Activated T-helper 1 cell treated with Interleukin-2 at 50 U/mL for 16 hours (primary cell): ENCODE results near the gene LAMA3.
A peak's percentile ranks its signal among the peaks of the same experiment; 100 is the strongest.

ENCODE experiments used
- DNase-seq: peaks from one replicate; pipeline ENCODE4 v3.0.0-alpha.2; 2020; ENCODE audit warnings: low read depth

The LAMA3 gene

GRCh38 chr18:23971666-23972230, 282.5 kb downstream of the LAMA3 start:
- no peak for DNase-seq

GRCh38 chr18:23972453-23972852, 283.2 kb downstream of the LAMA3 start:
- DNase-seq = peak; percentile 11

- no peak for DNase-seq
Observed at GRCh38 chr18:23977103-23977502, 287.9 kb downstream of the LAMA3 start.

- no peak for DNase-seq
Observed at GRCh38 chr18:23977719-23978483, 288.6 kb downstream of the LAMA3 start.

GRCh38 chr18:23981369-23981980, 292.2 kb downstream of the LAMA3 start:
- DNase-seq = no peak

GRCh38 chr18:23982155-23983079, 293.2 kb downstream of the LAMA3 start:
- no peak for DNase-seq

- no peak for DNase-seq
Observed at GRCh38 chr18:23983112-23983511, 293.9 kb downstream of the LAMA3 start.

GRCh38 chr18:23986600-23987359, 297.5 kb downstream of the LAMA3 start:
- DNase-seq = no peak

GRCh38 chr18:23990474-23991410, 301.5 kb downstream of the LAMA3 start:
- DNase-seq = no peak

GRCh38 chr18:23992089-23992940, 303.1 kb downstream of the LAMA3 start:
- peak; percentile 36 for DNase-seq

- no peak for DNase-seq
Observed at GRCh38 chr18:23992941-23993280, 303.7 kb downstream of the LAMA3 start.

- DNase-seq = no peak
Observed at GRCh38 chr18:23994361-23994902, 305.2 kb downstream of the LAMA3 start.

- no peak for DNase-seq
Observed at GRCh38 chr18:23995180-23995579, 305.9 kb downstream of the LAMA3 start.

GRCh38 chr18:23998018-23998417, 308.8 kb downstream of the LAMA3 start:
- DNase-seq = no peak

GRCh38 chr18:23998820-23999219, 309.6 kb downstream of the LAMA3 start:
- no peak for DNase-seq

- no peak for DNase-seq
Observed at GRCh38 chr18:24000613-24001490, 311.6 kb downstream of the LAMA3 start.

- no peak for DNase-seq
Observed at GRCh38 chr18:24002479-24002878, 313.2 kb downstream of the LAMA3 start.

- no peak for DNase-seq
Observed at GRCh38 chr18:24003288-24003687, 314.0 kb downstream of the LAMA3 start.
